ENCODE results near the gene OTUD1.

DNA sequence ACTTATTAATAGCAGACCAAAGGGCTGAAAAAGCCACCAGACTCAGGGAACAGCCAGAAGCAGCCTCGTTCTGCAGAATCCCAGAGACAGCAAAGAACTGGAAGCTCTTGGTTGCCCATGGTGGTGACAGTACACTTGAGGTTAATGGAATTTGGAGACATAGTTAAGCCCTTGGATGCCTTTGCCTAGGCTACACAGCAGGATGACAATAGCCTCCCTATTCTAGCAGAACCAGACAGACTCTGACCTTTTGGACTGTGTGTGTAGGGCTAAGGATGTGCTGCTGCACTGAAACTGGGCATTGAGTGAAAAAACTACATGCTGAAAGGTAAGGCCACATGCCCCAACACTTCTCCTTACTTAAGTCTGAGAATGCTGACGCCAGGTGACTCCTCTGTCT, 22.7 kb downstream of the OTUD1 start:
- TF ChIP-seq, protein P1, sequence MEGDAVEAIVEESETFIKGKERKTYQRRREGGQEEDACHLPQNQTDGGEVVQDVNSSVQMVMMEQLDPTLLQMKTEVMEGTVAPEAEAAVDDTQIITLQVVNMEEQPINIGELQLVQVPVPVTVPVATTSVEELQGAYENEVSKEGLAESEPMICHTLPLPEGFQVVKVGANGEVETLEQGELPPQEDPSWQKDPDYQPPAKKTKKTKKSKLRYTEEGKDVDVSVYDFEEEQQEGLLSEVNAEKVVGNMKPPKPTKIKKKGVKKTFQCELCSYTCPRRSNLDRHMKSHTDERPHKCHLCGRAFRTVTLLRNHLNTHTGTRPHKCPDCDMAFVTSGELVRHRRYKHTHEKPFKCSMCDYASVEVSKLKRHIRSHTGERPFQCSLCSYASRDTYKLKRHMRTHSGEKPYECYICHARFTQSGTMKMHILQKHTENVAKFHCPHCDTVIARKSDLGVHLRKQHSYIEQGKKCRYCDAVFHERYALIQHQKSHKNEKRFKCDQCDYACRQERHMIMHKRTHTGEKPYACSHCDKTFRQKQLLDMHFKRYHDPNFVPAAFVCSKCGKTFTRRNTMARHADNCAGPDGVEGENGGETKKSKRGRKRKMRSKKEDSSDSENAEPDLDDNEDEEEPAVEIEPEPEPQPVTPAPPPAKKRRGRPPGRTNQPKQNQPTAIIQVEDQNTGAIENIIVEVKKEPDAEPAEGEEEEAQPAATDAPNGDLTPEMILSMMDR (IDR thresholded peaks at IDR 0.05): no peak
- no peak for TF ChIP-seq EZH2 (IDR thresholded peaks at IDR 0.05; ENCODE audit: borderline replicate concordance, insufficient read depth, low read depth, low read length, poor library complexity, severe bottlenecking)
